Peyer's patch (tissue), 4 donors: ENCODE results near the gene SGCA.

Experiments used
- CTCF ChIP-seq, 6 experiments: fragments of 450-650 bp in 4 of 6; fragments of 200-600 bp in 2 of 6; sonication (generic) in 1 of 6; IDR thresholded peaks; one replicate each; pipeline ENCODE4 v1.5.1; 2017 to 2019; ENCODE audit warnings: antibody characterized with exemption in 6 of 6, mild to moderate bottlenecking in 3 of 6, moderate library complexity in 1 of 6
- POLR2A ChIP-seq, 2 donors: fragments of 450-650 bp; IDR thresholded peaks; one replicate each; pipeline ENCODE4 v1.5.1; 2017; ENCODE audit warnings: antibody characterized with exemption in 2 of 2, mild to moderate bottlenecking in 2 of 2, moderate library complexity in 2 of 2

DNA sequence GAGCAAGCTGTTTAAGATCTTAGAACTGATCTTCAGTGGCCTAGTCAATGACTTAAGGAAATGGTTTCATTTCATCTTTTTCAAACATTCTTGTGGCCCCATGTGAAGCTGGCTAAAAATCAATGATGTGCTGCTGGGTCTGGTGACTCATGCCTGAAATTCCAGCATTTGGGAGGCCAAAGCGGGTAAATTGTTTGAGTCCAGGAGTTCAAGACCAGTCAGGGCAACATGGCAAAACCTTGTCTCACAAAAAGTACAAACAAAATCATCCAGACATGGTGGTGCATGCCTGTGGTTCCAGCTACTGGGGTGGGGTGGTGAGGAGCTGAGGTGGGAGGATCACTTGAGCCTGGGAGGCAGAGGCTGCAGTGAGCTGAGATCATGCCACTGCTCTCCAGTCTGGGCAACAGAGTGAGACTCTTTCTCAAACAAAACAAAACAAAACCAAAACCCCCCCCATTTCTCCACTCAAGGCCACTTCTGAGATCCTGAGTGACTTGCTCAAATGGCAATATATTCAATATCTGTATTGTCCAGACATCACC lies 53.0 kb downstream of the SGCA start:
- TF ChIP-seq CTCF (IDR thresholded peaks at IDR 0.05) = no peak
- TF ChIP-seq POLR2A (IDR thresholded peaks at IDR 0.05) = no peak
